Panc1 (cell line): ENCODE measurements around the gene DCTN1. TPM values are rescaled to one million over a fixed set of nuclear protein-coding genes. Genes with fewer than 3 reads are reported as not detected.

Source experiments
- ATAC-seq: fragments of 200-7000 bp; cut with Tn5 transposase; 2 replicates; pipeline ENCODE4 v1.9.1; 2020; ENCODE audit warnings: mild to moderate bottlenecking, moderate library complexity
- BruUV-seq: library from RNA; stranded (reverse); fragments of 400-500 nt; replicated peaks from 2 replicates; lab custom pipeline; 2021; lab: Mats Ljungman, UMichigan
- CTCF ChIA-PET: fragments of 300-600 bp; sonication (Branson Sonifier 250); formaldehyde crosslinking; loops from one replicate; lab custom pipeline; 2022; ENCODE audit warnings: antibody characterized with exemption; lab: Charles Lee
- POLR2A ChIA-PET: fragments of 300-600 bp; sonication (Branson Sonifier 250); formaldehyde crosslinking; loops from one replicate; lab custom pipeline; 2022; ENCODE audit warnings: antibody characterized with exemption; lab: Charles Lee
- DNase-seq: peaks from one replicate; pipeline ENCODE4 v3.0.0-alpha.2; 2010; ENCODE audit warnings: low read depth, low spot score
- H3K27ac ChIP-seq: 2 replicates; pipeline ENCODE4 v1.5.1; 2011; ENCODE audit warnings: mild to moderate bottlenecking, low read length, inconsistent platforms
- H3K27me3 ChIP-seq: fragments of 200-500 bp; sonication (Bioruptor generic); 2 replicates; pipeline ENCODE4 v1.6.0; 2014; ENCODE audit warnings: low read length, inconsistent platforms; ENCODE audit not compliant: control insufficient read depth, insufficient read depth
- H3K36me3 ChIP-seq: fragments of 200-500 bp; sonication (Bioruptor generic); 2 replicates; pipeline ENCODE4 v1.5.1; 2014; ENCODE audit warnings: inconsistent platforms, mild to moderate bottlenecking, low read length, moderate library complexity; ENCODE audit not compliant: control insufficient read depth, insufficient read depth
- H3K4me1 ChIP-seq: 2 replicates; pipeline ENCODE4 v1.5.1; 2011; ENCODE audit warnings: inconsistent platforms, mild to moderate bottlenecking, low read length, moderate library complexity; ENCODE audit not compliant: control insufficient read depth, insufficient read depth
- H3K4me3 ChIP-seq, 2 experiments: 2 replicates each; pipeline ENCODE4 v1.5.1; 2011 to 2012; ENCODE audit warnings: low read depth in 2 of 2, low read length in 2 of 2, mild to moderate bottlenecking in 2 of 2, inconsistent platforms in 1 of 2, moderate library complexity in 1 of 2
- H3K9me3 ChIP-seq: fragments of 200-500 bp; sonication (Bioruptor generic); 2 replicates; pipeline ENCODE4 v1.5.1; 2014; ENCODE audit warnings: low read depth, mild to moderate bottlenecking, inconsistent platforms, low read length, moderate library complexity; ENCODE audit not compliant: control insufficient read depth, insufficient read depth
- CTCF ChIP-seq: fragments of 450-650 bp; IDR thresholded peaks from 2 replicates; pipeline ENCODE4 v1.5.1; 2017; ENCODE audit warnings: mild to moderate bottlenecking
- POLR2AphosphoS5 ChIP-seq: IDR thresholded peaks from 2 replicates; pipeline ENCODE4 v1.6.1; 2012; ENCODE audit warnings: mild to moderate bottlenecking, low read depth, low read length, moderate library complexity
- SIN3A ChIP-seq: IDR thresholded peaks from 2 replicates; pipeline ENCODE4 v1.6.1; 2012; ENCODE audit warnings: low read depth, mild to moderate bottlenecking, low read length, moderate library complexity, borderline replicate concordance; ENCODE audit not compliant: insufficient read depth
- TCF7L2 ChIP-seq: IDR thresholded peaks from 2 replicates; pipeline ENCODE4 v1.6.1; 2011; ENCODE audit warnings: mild to moderate bottlenecking, low read depth, low read length, inconsistent platforms
- in situ Hi-C: cut with HindIII; loops from 2 replicates; pipeline ENCODE4 v1.10.0; 2016; ENCODE audit warnings: low sequenced_read_pairs, low pct_unique_long_range_greater_than_20kb
- intact Hi-C: fragments of 100-400 bp; cut with micrococcal nuclease; formaldehyde crosslinking; loops from one replicate; pipeline ENCODE4 v1.10.0; 2022; ENCODE audit not compliant: unreplicated experiment
- total RNA-seq: library from RNA; stranded (reverse); gene quantifications from one replicate; pipeline ENCODE4 v1.2.1, GENCODE V29; 2021; ENCODE audit not compliant: unreplicated experiment
- TF ChIP-seq, protein P1 (sequence below), 2 experiments: IDR thresholded peaks; 2 replicates each; pipeline ENCODE4 v1.6.1; 2011 to 2012; ENCODE audit warnings: low read depth in 2 of 2, control low read depth in 1 of 2, low read length in 1 of 2, mild to moderate bottlenecking in 1 of 2, moderate library complexity in 1 of 2; ENCODE audit not compliant: insufficient read depth in 1 of 2

DCTN1 gene
- total RNA-seq, 1 experiment from 2014 or later, result 190 TPM

DNA sequence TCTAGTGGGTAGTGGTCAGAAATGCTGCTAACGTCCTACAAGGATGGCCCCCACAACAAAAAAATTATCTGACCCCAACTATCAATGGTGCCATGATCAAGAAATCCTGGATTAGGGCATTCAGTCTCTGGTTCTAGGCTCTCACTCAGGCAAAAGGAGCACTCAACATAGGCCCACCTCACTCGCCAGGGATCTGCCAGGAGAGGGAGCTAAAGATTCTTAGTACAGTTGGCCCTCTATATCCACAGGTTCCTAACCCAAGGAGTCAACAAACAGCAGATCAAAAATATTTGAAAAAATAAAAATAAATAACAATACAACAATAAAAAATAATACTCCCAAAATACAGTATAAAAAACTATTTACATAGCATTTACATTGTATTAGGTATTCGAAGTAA lies 46.9 kb downstream of the DCTN1 start:
- TF ChIP-seq SIN3A (no peak), CTCF (peak; percentile 68)
- no peak overlapping the region for H3K4me3 ChIP-seq
- no peak for DNase-seq
- no peaks in the 10 kb centered on the region for H3K4me1 ChIP-seq
- ChIA-PET POLR2A (no interaction called here), CTCF (interaction anchor here (0.5 kb wide), 1 partner anchor 147 kb away, joined by 3 read pairs; no protein-coding TSS in a partner anchor)
- H3K27me3 ChIP-seq, result no peaks in the 10 kb centered on the region; the same call in 1 of the 2 replicates
- no TSS peak for BruUV-seq
- ATAC-seq, result peak; percentile 67; the same call in 1 of the 2 replicates
- intact Hi-C loops, result loop anchor here (5.0 kb wide), 1 partner anchor 81 kb away; no protein-coding TSS in a partner anchor
- no peak overlapping the region for H3K27ac ChIP-seq
- in situ Hi-C loops, result no loop called here
- H3K9me3 ChIP-seq, result no peaks in the 10 kb centered on the region
- no peaks in the 10 kb centered on the region for H3K36me3 ChIP-seq

GRCh38 chr2:74332550-74333174 lies 47.4 kb downstream of the DCTN1 start:
- CTCF ChIA-PET, result interaction anchor here (0.6 kb wide), 1 partner anchor 151 kb away, joined by 7 read pairs; no protein-coding TSS in a partner anchor
- in situ Hi-C loops, result no loop called here
- POLR2A ChIA-PET, result no interaction called here

More at GRCh38 chr2:74332550-74333174, 47.4 kb downstream of the DCTN1 start:
- ATAC-seq, result no peak
- TF ChIP-seq POLR2AphosphoS5, result no peak
- TF ChIP-seq SIN3A, result no peak
- no peak for TF ChIP-seq CTCF
- no peak for TF ChIP-seq TCF7L2
- TF ChIP-seq, protein P1, sequence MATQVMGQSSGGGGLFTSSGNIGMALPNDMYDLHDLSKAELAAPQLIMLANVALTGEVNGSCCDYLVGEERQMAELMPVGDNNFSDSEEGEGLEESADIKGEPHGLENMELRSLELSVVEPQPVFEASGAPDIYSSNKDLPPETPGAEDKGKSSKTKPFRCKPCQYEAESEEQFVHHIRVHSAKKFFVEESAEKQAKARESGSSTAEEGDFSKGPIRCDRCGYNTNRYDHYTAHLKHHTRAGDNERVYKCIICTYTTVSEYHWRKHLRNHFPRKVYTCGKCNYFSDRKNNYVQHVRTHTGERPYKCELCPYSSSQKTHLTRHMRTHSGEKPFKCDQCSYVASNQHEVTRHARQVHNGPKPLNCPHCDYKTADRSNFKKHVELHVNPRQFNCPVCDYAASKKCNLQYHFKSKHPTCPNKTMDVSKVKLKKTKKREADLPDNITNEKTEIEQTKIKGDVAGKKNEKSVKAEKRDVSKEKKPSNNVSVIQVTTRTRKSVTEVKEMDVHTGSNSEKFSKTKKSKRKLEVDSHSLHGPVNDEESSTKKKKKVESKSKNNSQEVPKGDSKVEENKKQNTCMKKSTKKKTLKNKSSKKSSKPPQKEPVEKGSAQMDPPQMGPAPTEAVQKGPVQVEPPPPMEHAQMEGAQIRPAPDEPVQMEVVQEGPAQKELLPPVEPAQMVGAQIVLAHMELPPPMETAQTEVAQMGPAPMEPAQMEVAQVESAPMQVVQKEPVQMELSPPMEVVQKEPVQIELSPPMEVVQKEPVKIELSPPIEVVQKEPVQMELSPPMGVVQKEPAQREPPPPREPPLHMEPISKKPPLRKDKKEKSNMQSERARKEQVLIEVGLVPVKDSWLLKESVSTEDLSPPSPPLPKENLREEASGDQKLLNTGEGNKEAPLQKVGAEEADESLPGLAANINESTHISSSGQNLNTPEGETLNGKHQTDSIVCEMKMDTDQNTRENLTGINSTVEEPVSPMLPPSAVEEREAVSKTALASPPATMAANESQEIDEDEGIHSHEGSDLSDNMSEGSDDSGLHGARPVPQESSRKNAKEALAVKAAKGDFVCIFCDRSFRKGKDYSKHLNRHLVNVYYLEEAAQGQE (IDR thresholded peaks at IDR 0.05; ENCODE audit: insufficient read depth in 1 of 2, low read depth in 2 of 2, low read length in 1 of 2), result no peak
- no TSS peak for BruUV-seq
- H3K27ac ChIP-seq, result no peak overlapping the region
- H3K4me3 ChIP-seq, result no peak overlapping the region
- H3K36me3 ChIP-seq, result no peaks in the 10 kb centered on the region
- no peaks in the 10 kb centered on the region for H3K9me3 ChIP-seq
- DNase-seq, result no peak
- intact Hi-C loops, result loop anchor here (5.0 kb wide), 1 partner anchor 80 kb away; no protein-coding TSS in a partner anchor
- no peaks in the 10 kb centered on the region; the same call in 1 of the 2 replicates for H3K27me3 ChIP-seq
- H3K4me1 ChIP-seq, result no peaks in the 10 kb centered on the region
